IMR-90 (cell line): ENCODE results near the gene DENND1B. TPM values are rescaled to one million over a fixed set of nuclear protein-coding genes. Genes with fewer than 3 reads are reported as not detected.

Source experiments
- ATAC-seq: fragments of 200-7000 bp; cut with Tn5 transposase; 2 replicates; pipeline ENCODE4 v1.9.1; 2020; ENCODE audit warnings: low read depth, mild to moderate bottlenecking, moderate library complexity
- BruUV-seq: library from RNA; stranded (reverse); fragments of 400-500 nt; replicated peaks from 2 replicates; lab custom pipeline; 2021; lab: Mats Ljungman, UMichigan
- CTCF ChIA-PET: fragments of 300-600 bp; formaldehyde crosslinking; extraction: SDS; loops from one replicate; lab custom pipeline; 2021; ENCODE audit warnings: antibody characterized with exemption; lab: Yijun Ruan, JAX
- POLR2A ChIA-PET: fragments of 300-600 bp; sonication (Branson Sonifier 250); formaldehyde crosslinking; loops from one replicate; lab custom pipeline; 2022; ENCODE audit warnings: antibody characterized with exemption; ENCODE audit not compliant: unreplicated experiment; lab: Charles Lee
- DNase-seq: peaks from one replicate; pipeline ENCODE4 v3.0.0; 2013
- H2AFZ ChIP-seq: replicated peaks from 2 replicates; pipeline ENCODE3; 2013; ENCODE audit warnings: low read length, mild to moderate bottlenecking; ENCODE audit not compliant: poor library complexity
- H2AK5ac ChIP-seq: 2 replicates; pipeline ENCODE4 v1.6.1; 2013; ENCODE audit warnings: low read depth, low read length, inconsistent platforms
- H2AK9ac ChIP-seq: replicated peaks from 2 replicates; pipeline ENCODE3; 2013; ENCODE audit warnings: mild to moderate bottlenecking, low read depth, low read length, moderate library complexity; ENCODE audit not compliant: poor library complexity
- H2BK120ac ChIP-seq: 2 replicates; pipeline ENCODE4 v1.6.1; 2013; ENCODE audit warnings: low read depth, low read length, inconsistent platforms
- H2BK15ac ChIP-seq: 3 replicates; pipeline ENCODE4 v1.6.1; 2013; ENCODE audit warnings: low read depth, low read length, inconsistent platforms
- H2BK20ac ChIP-seq: 2 replicates; pipeline ENCODE4 v1.6.1; 2013; ENCODE audit warnings: low read depth, mild to moderate bottlenecking, inconsistent platforms, low read length, moderate library complexity
- H2BK5ac ChIP-seq: 2 replicates; pipeline ENCODE4 v1.6.1; 2013; ENCODE audit warnings: mild to moderate bottlenecking, low read depth, low read length, inconsistent platforms; ENCODE audit not compliant: poor library complexity, severe bottlenecking
- H3K14ac ChIP-seq: replicated peaks from 2 replicates; pipeline ENCODE4 v1.6.1; 2013; ENCODE audit warnings: low read depth, low read length, inconsistent platforms
- H3K18ac ChIP-seq: 2 replicates; pipeline ENCODE4 v1.6.1; 2013; ENCODE audit warnings: low read depth, low read length, control low read depth
- H3K23ac ChIP-seq: 2 replicates; pipeline ENCODE4 v1.6.1; 2013; ENCODE audit warnings: low read depth, low read length, inconsistent platforms
- H3K27ac ChIP-seq: 2 replicates; pipeline ENCODE4 v1.5.1; 2013; ENCODE audit warnings: mild to moderate bottlenecking, control low read depth, low read length; ENCODE audit not compliant: insufficient read depth
- H3K27me3 ChIP-seq: 2 replicates; pipeline ENCODE4 v1.6.1; 2013; ENCODE audit warnings: low read length; ENCODE audit not compliant: control insufficient read depth, insufficient read depth
- H3K36me3 ChIP-seq: 2 replicates; pipeline ENCODE4 v1.6.1; 2013; ENCODE audit warnings: low read length, mixed read lengths; ENCODE audit not compliant: control insufficient read depth, insufficient read depth
- H3K4ac ChIP-seq: 2 replicates; pipeline ENCODE4 v1.6.1; 2013; ENCODE audit warnings: low read depth, low read length, inconsistent platforms
- H3K4me1 ChIP-seq: 2 replicates; pipeline ENCODE4 v1.6.1; 2013; ENCODE audit warnings: low read length, mixed read lengths; ENCODE audit not compliant: control insufficient read depth, insufficient read depth
- H3K4me2 ChIP-seq: 2 replicates; pipeline ENCODE4 v1.6.1; 2013; ENCODE audit warnings: low read depth, mild to moderate bottlenecking, control low read depth, low read length, moderate library complexity
- H3K4me3 ChIP-seq: 2 replicates; pipeline ENCODE4 v1.5.1; 2013; ENCODE audit warnings: low read depth, mild to moderate bottlenecking, control low read depth, low read length, moderate library complexity; ENCODE audit not compliant: insufficient read depth
- H3K56ac ChIP-seq: 2 replicates; pipeline ENCODE4 v1.6.1; 2013; ENCODE audit warnings: low read length, inconsistent platforms; ENCODE audit not compliant: insufficient read depth; ENCODE audit errors: extremely low read depth
- H3K79me1 ChIP-seq, 2 experiments: 2 replicates each; pipeline ENCODE4 v1.6.1; 2013; ENCODE audit warnings: low read length in 2 of 2, inconsistent platforms in 1 of 2, low read depth in 1 of 2
- H3K9ac ChIP-seq: 2 replicates; pipeline ENCODE4 v1.6.1; 2013; ENCODE audit warnings: low read depth, low read length, control low read depth
- H3K9me1 ChIP-seq: 2 replicates; pipeline ENCODE4 v1.6.1; 2013; ENCODE audit warnings: low read length, inconsistent platforms; ENCODE audit not compliant: insufficient read depth
- H3K9me3 ChIP-seq: 2 replicates; pipeline ENCODE4 v1.6.1; 2013; ENCODE audit warnings: low read length; ENCODE audit not compliant: control insufficient read depth, insufficient read depth
- H4K20me1 ChIP-seq: 2 replicates; pipeline ENCODE4 v1.6.1; 2013; ENCODE audit warnings: low read length, inconsistent platforms; ENCODE audit not compliant: insufficient read depth
- H4K5ac ChIP-seq: 2 replicates; pipeline ENCODE4 v1.6.1; 2013; ENCODE audit warnings: mild to moderate bottlenecking, low read depth, low read length, control low read depth
- H4K8ac ChIP-seq, 2 experiments: 2 replicates each; pipeline ENCODE4 v1.6.1; 2013; ENCODE audit warnings: low read depth in 2 of 2, low read length in 2 of 2, control low read depth in 1 of 2, inconsistent platforms in 1 of 2
- H4K91ac ChIP-seq: 2 replicates; pipeline ENCODE4 v1.6.1; 2013; ENCODE audit warnings: low read depth, low read length, inconsistent platforms; ENCODE audit not compliant: insufficient read depth
- CHD1 ChIP-seq: IDR thresholded peaks from 2 replicates; pipeline ENCODE4 v1.6.1; 2012; ENCODE audit warnings: low read depth, low read length, improper control_type of control experiment
- ELK1 ChIP-seq: fragments of 150-350 bp; IDR thresholded peaks from 2 replicates; pipeline ENCODE4 v1.6.1; 2016; ENCODE audit warnings: low read depth, mild to moderate bottlenecking, low read length, moderate library complexity, borderline replicate concordance
- POLR2A ChIP-seq: IDR thresholded peaks from 2 replicates; pipeline ENCODE4 v1.6.1; 2012; ENCODE audit warnings: mild to moderate bottlenecking, low read depth, low read length
- RAD21 ChIP-seq: IDR thresholded peaks from 2 replicates; pipeline ENCODE4 v1.6.1; 2012; ENCODE audit warnings: low read length, improper control_type of control experiment
- RCOR1 ChIP-seq: IDR thresholded peaks from 2 replicates; pipeline ENCODE4 v1.6.1; 2012; ENCODE audit warnings: mild to moderate bottlenecking, low read length, improper control_type of control experiment; ENCODE audit not compliant: insufficient replicate concordance
- USF2 ChIP-seq: fragments of 150-350 bp; IDR thresholded peaks from 2 replicates; pipeline ENCODE4 v1.6.1; 2017; ENCODE audit warnings: mild to moderate bottlenecking, antibody characterized with exemption, low read length, low read depth
- WGBS, 2 experiments: methylation state at CpG; one replicate each; pipeline versions ENCODE4 v1.1.5 to v1.1.7; 2013; ENCODE audit warnings: missing lambda C conversion rate in 2 of 2; ENCODE audit not compliant: insufficient read length in 1 of 2; ENCODE audit errors: extremely low coverage in 2 of 2; 5-methylcytosine and 5-hydroxymethylcytosine counted together
- dilution Hi-C: fragments of 300-500 bp; cut with HindIII; formaldehyde crosslinking; loops from one replicate; pipeline ENCODE4 v1.14.3; 2018; ENCODE audit warnings: low sequenced_read_pairs; ENCODE audit not compliant: unreplicated experiment
- in situ Hi-C: fragments of 300-500 bp; cut with MboI; formaldehyde crosslinking; loops from 3 replicates; pipeline ENCODE4 v1.14.3; 2019; ENCODE audit warnings: low sequenced_read_pairs, inconsistent platforms, mixed read lengths
- intact Hi-C: fragments of 100-400 bp; cut with micrococcal nuclease; formaldehyde crosslinking; loops from 2 replicates; pipeline ENCODE4 v1.10.0; 2022
- polyA plus RNA-seq, 3 experiments: library from polyadenylated mRNA; depleted of rRNA; stranded (reverse); fragments of >200 nt; gene quantifications; 2 replicates each; pipeline ENCODE4 v1.2.3, GENCODE V29; 2012; ENCODE audit warnings: low replicate concordance in 1 of 3
- total RNA-seq: library from RNA; depleted of rRNA; stranded (reverse); fragments of >200 nt; gene quantifications from 2 replicates; pipeline ENCODE4 v1.2.3, GENCODE V29; 2012

Gene DENND1B
- total and polyA plus RNA-seq, 2 of the 4 experiments (the other 2 are of a cell fraction) = 4.0 to 24.2 TPM

- H2AFZ ChIP-seq = no peak overlapping the region
- no peak overlapping the region for H3K9ac ChIP-seq
- H2BK20ac ChIP-seq = no peak overlapping the region
- in situ Hi-C loops = no loop called here
- H2AK5ac ChIP-seq = no peak overlapping the region
- H3K4me2 ChIP-seq = no peak overlapping the region
- intact Hi-C loops = no loop called here
- H3K4me3 ChIP-seq = no peak overlapping the region
- H3K56ac ChIP-seq = no peak overlapping the region
- no peak overlapping the region for H3K18ac ChIP-seq
- H2AK9ac ChIP-seq = no peak overlapping the region
- H3K79me1 ChIP-seq = peaks cover 9 to 17% of the 10 kb centered on the region in 2 experiments; a peak in 3 of 4 replicates
- DNase-seq (no peak), ATAC-seq (no peak)
- BruUV-seq = no TSS peak
- H2BK5ac ChIP-seq = no peak overlapping the region
- no peaks in the 10 kb centered on the region for H3K4me1 ChIP-seq
- H2BK120ac ChIP-seq = no peak overlapping the region
- CTCF ChIA-PET = no interaction called here
- no peak overlapping the region for H4K91ac ChIP-seq
- no peak overlapping the region for H3K27ac ChIP-seq
- H3K4ac ChIP-seq = no peak overlapping the region
- dilution Hi-C loops = no loop called here
- peaks cover 5% of the 10 kb centered on the region for H3K9me3 ChIP-seq
- no CpG with 5 or more reads among the region's 3 CpGs for WGBS, 2 experiments
- H3K23ac ChIP-seq = no peak overlapping the region
- H3K9me1 ChIP-seq = no peaks in the 10 kb centered on the region
- no peak for TF ChIP-seq POLR2A
- TF ChIP-seq CHD1 = no peak
- TF ChIP-seq ELK1 = no peak
- no peak for TF ChIP-seq USF2
- no peak for TF ChIP-seq RCOR1
- no peak for TF ChIP-seq RAD21
- no peak overlapping the region for H4K5ac ChIP-seq
- no peaks in the 10 kb centered on the region for H4K20me1 ChIP-seq
- no peak overlapping the region for H4K8ac ChIP-seq
- peaks cover 4% of the 10 kb centered on the region for H3K36me3 ChIP-seq
- H2BK15ac ChIP-seq = no peak overlapping the region
- POLR2A ChIA-PET = no interaction called here
- H3K14ac ChIP-seq = no peak overlapping the region
- H3K27me3 ChIP-seq = no peaks in the 10 kb centered on the region
Observed at GRCh38 chr1:197725976-197726375, 49.3 kb downstream of the DENND1B start.
